Measurements from ENCODE around the gene ARHGAP11A.

- TF ChIP-seq CTCF (IDR thresholded peaks at IDR 0.05) (no peak), POLR2A (IDR thresholded peaks at IDR 0.05) (no peak), POLR2AphosphoS5 (IDR thresholded peaks at IDR 0.05) (no peak)
Measured at GRCh38 chr15:32657941-32658340, 42.6 kb downstream of the ARHGAP11A start.

Data from breast epithelium (tissue), 3 donors.